Common myeloid progenitor, CD34-positive (primary cell): ENCODE measurements around the gene KCNMA1.

Experiments
- CTCF ChIA-PET: fragments of 350-600 bp; sonication (Branson Sonifier 250); formaldehyde crosslinking; loops from one replicate; lab custom pipeline; 2021; ENCODE audit warnings: antibody characterized with exemption; lab: Charles Lee
- POLR2A ChIA-PET: fragments of 350-600 bp; sonication (Branson Sonifier 250); formaldehyde crosslinking; loops from one replicate; lab custom pipeline; 2021; ENCODE audit warnings: antibody characterized with exemption; lab: Charles Lee
- DNase-seq, 3 donors: peaks; one replicate each; pipeline versions ENCODE4 v3.0.0 to v3.0.0-alpha.2; 2013
- H3K27ac ChIP-seq, 2 experiments: 1 replicate in 1 of 2; 2 replicates in 1 of 2; pipeline ENCODE4 v1.7.0; 2013; ENCODE audit warnings: inconsistent platforms in 2 of 2, low read length in 2 of 2, mild to moderate bottlenecking in 2 of 2, low read depth in 1 of 2, moderate library complexity in 1 of 2; ENCODE audit not compliant: severe bottlenecking in 2 of 2, insufficient read depth in 1 of 2, poor library complexity in 1 of 2
- H3K27me3 ChIP-seq, 5 experiments: replicated peaks in 2 of 5; 1 replicate in 3 of 5; 2 replicates in 2 of 5; pipeline versions ENCODE4 v1.6.1 to v1.7.0; 2013; ENCODE audit warnings: low read length in 4 of 5, mild to moderate bottlenecking in 2 of 5, moderate library complexity in 2 of 5, inconsistent platforms in 1 of 5; ENCODE audit not compliant: insufficient read depth in 5 of 5, control insufficient read depth in 4 of 5
- H3K36me3 ChIP-seq, 4 experiments: 1 replicate in 2 of 4; 2 replicates in 2 of 4; pipeline versions ENCODE4 v1.6.1 to v1.7.0; 2013; ENCODE audit warnings: low read length in 3 of 4, control low read depth in 1 of 4, mild to moderate bottlenecking in 1 of 4; ENCODE audit not compliant: control insufficient read depth in 4 of 4, insufficient read depth in 4 of 4
- H3K4me1 ChIP-seq, 4 experiments: 1 replicate in 3 of 4; 2 replicates in 1 of 4; pipeline versions ENCODE4 v1.6.1 to v1.7.1; 2013; ENCODE audit warnings: low read length in 3 of 4, mild to moderate bottlenecking in 3 of 4, control low read depth in 1 of 4, inconsistent platforms in 1 of 4, moderate library complexity in 1 of 4; ENCODE audit not compliant: control insufficient read depth in 4 of 4, insufficient read depth in 4 of 4; ENCODE audit errors: control extremely low read depth in 1 of 4
- H3K4me3 ChIP-seq, 7 experiments: 1 replicate in 4 of 7; 2 replicates in 3 of 7; pipeline versions ENCODE4 v1.5.1 to v1.7.0; 2013; ENCODE audit warnings: mild to moderate bottlenecking in 7 of 7, low read length in 6 of 7, moderate library complexity in 6 of 7, inconsistent platforms in 2 of 7, low read depth in 2 of 7, control low read depth in 1 of 7; ENCODE audit not compliant: insufficient read depth in 4 of 7, control insufficient read depth in 1 of 7; ENCODE audit errors: extremely low read depth in 1 of 7
- H3K9me3 ChIP-seq, 5 experiments: 1 replicate in 4 of 5; 2 replicates in 1 of 5; pipeline versions ENCODE4 v1.6.1 to v1.7.1; 2013; ENCODE audit warnings: low read length in 4 of 5, mild to moderate bottlenecking in 2 of 5, inconsistent platforms in 1 of 5, low read depth in 1 of 5, moderate library complexity in 1 of 5; ENCODE audit not compliant: control insufficient read depth in 4 of 5, insufficient read depth in 2 of 5; ENCODE audit errors: control extremely low read depth in 1 of 5
- WGBS: methylation state at CpG from one replicate; pipeline ENCODE4 v1.1.5; 2013; ENCODE audit not compliant: insufficient coverage; 5-methylcytosine and 5-hydroxymethylcytosine counted together

KCNMA1 gene

GRCh38 chr10:76840802-76841201 is 796.8 kb downstream of the KCNMA1 start:
- no peak for DNase-seq
- no peaks in the 10 kb centered on the region for H3K4me1 ChIP-seq
- peaks cover 0 to 3% (median 0%) of the 10 kb centered on the region in 5 experiments for H3K9me3 ChIP-seq
- H3K36me3 ChIP-seq: no peaks in the 10 kb centered on the region
- H3K4me3 ChIP-seq: no peak overlapping the region
- ChIA-PET CTCF (interaction anchor here (0.6 kb wide), 1 partner anchor 217 kb away, joined by 3 read pairs; no protein-coding TSS in a partner anchor), POLR2A (no interaction called here)
- no peaks in the 10 kb centered on the region for H3K27me3 ChIP-seq
- WGBS: 100% methylated on average over 6 of the region's 8 CpGs
- H3K27ac ChIP-seq: no peak overlapping the region

- ChIA-PET POLR2A (no interaction called here), CTCF (no interaction called here)
- no peak overlapping the region for H3K27ac ChIP-seq
- no CpG with 5 or more reads among the region's 3 CpGs for WGBS
- H3K4me1 ChIP-seq: no peaks in the 10 kb centered on the region
- DNase-seq: no peak
- peaks cover 0 to 2% (median 0%) of the 10 kb centered on the region in 5 experiments for H3K9me3 ChIP-seq
- no peaks in the 10 kb centered on the region for H3K36me3 ChIP-seq
- H3K4me3 ChIP-seq: no peak overlapping the region
- H3K27me3 ChIP-seq: no peaks in the 10 kb centered on the region
Measured at GRCh38 chr10:76839276-76839675, 798.3 kb downstream of the KCNMA1 start.

DNA sequence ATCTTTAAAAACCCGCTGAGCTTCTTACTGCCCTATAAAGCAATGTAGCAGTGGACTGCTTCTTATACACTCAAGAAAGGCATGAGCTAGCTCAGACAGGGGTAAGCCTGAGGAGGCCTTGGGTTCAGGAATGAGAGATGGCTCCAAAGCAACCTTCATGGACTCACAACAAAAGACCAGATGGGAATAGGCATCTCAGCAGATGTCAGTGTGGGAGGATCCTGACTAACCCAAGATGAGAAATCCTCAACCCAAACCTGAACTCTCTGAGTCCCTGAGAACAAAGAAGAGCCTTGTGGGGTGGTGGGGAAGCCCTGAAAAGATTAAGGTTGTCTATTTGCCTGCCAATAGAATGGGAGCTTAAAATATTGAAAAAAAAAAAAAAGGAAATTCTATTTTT is 807.4 kb downstream of the KCNMA1 start:
- Histone ChIP-seq H3K4me1 (no peaks in the 10 kb centered on the region), H3K9me3 (no peaks in the 10 kb centered on the region), H3K4me3 (no peak overlapping the region), H3K27ac (no peak overlapping the region), H3K27me3 (no peaks in the 10 kb centered on the region), H3K36me3 (no peaks in the 10 kb centered on the region)
- no peak for DNase-seq
- CTCF ChIA-PET: no interaction called here
- WGBS: 83% methylated on average over 1 of the region's 1 CpG
- POLR2A ChIA-PET: no interaction called here

- CTCF ChIA-PET: no interaction called here
Measured at GRCh38 chr10:76829724-76830123, 807.9 kb downstream of the KCNMA1 start.

More at GRCh38 chr10:76829724-76830123, 807.9 kb downstream of the KCNMA1 start:
- H3K9me3 ChIP-seq: no peaks in the 10 kb centered on the region
- DNase-seq: no peak
- POLR2A ChIA-PET: no interaction called here
- peaks cover 0 to 2% (median 0%) of the 10 kb centered on the region in 5 experiments for H3K27me3 ChIP-seq
- no peaks in the 10 kb centered on the region for H3K4me1 ChIP-seq
- H3K4me3 ChIP-seq: no peak overlapping the region
- no peak overlapping the region for H3K27ac ChIP-seq
- H3K36me3 ChIP-seq: no peaks in the 10 kb centered on the region
- WGBS: no CpG with 5 or more reads among the region's 2 CpGs
